GM12878 (cell line): ENCODE data around the gene LOXL3. TPM values are rescaled to one million over a fixed set of nuclear protein-coding genes. Genes with fewer than 3 reads are reported as not detected.

Source experiments
- ATF7 ChIP-seq: fragments of 450-650 bp; IDR thresholded peaks from 2 replicates; pipeline ENCODE4 v1.6.1; 2016; ENCODE audit warnings: low read depth, mild to moderate bottlenecking
- CBX3 ChIP-seq: fragments of 200-600 bp; sonication (generic); IDR thresholded peaks from 2 replicates; pipeline ENCODE4 v1.6.1; 2016; ENCODE audit warnings: low read depth, borderline replicate concordance
- CEBPZ ChIP-seq: fragments of 150-350 bp; IDR thresholded peaks from 2 replicates; pipeline ENCODE4 v1.6.1; 2016; ENCODE audit warnings: low read depth, low read length
- FOS ChIP-seq: IDR thresholded peaks from 3 replicates; pipeline ENCODE4 v1.6.1; 2011; ENCODE audit warnings: borderline replicate concordance; ENCODE audit not compliant: insufficient read length; ENCODE audit errors: extremely low read depth
- HDAC2 ChIP-seq: fragments of 200-600 bp; sonication (generic); IDR thresholded peaks from 2 replicates; pipeline ENCODE4 v1.6.1; 2017
- HDAC6 ChIP-seq: fragments of 200-600 bp; sonication (generic); IDR thresholded peaks from one replicate; pipeline ENCODE4 v1.8.0; 2017; ENCODE audit warnings: antibody characterized with exemption; ENCODE audit not compliant: unreplicated experiment
- IKZF2 ChIP-seq, 2 experiments: fragments of 450-650 bp; IDR thresholded peaks; 2 replicates each; pipeline ENCODE4 v1.6.1; 2017; ENCODE audit warnings: mild to moderate bottlenecking in 2 of 2, moderate library complexity in 2 of 2
- LARP7 ChIP-seq: fragments of 450-650 bp; IDR thresholded peaks from 2 replicates; pipeline ENCODE4 v1.6.1; 2017; ENCODE audit warnings: mild to moderate bottlenecking
- MEF2A ChIP-seq: IDR thresholded peaks from 2 replicates; pipeline ENCODE4 v1.6.1; 2011; ENCODE audit warnings: low read depth, mild to moderate bottlenecking, low read length, moderate library complexity; ENCODE audit not compliant: insufficient read depth
- MTA2 ChIP-seq: fragments of 450-650 bp; IDR thresholded peaks from 2 replicates; pipeline ENCODE4 v1.6.1; 2016; ENCODE audit warnings: low read depth, mild to moderate bottlenecking, moderate library complexity
- PBX3 ChIP-seq: IDR thresholded peaks from 2 replicates; pipeline ENCODE4 v1.6.1; 2011; ENCODE audit warnings: mild to moderate bottlenecking, low read depth, low read length, moderate library complexity; ENCODE audit not compliant: insufficient replicate concordance
- PKNOX1 ChIP-seq: fragments of 450-650 bp; IDR thresholded peaks from 2 replicates; pipeline ENCODE4 v1.6.1; 2016; ENCODE audit warnings: mild to moderate bottlenecking
- POLR2AphosphoS2 ChIP-seq: IDR thresholded peaks from 2 replicates; pipeline ENCODE4 v1.6.1; 2011; ENCODE audit warnings: low read depth, mild to moderate bottlenecking, low read length, improper control_type of control experiment, moderate library complexity
- RBBP5 ChIP-seq: fragments of 200-600 bp; sonication (generic); conservative IDR thresholded peaks from 2 replicates; pipeline ENCODE4 v1.6.1; 2016
- TAF1 ChIP-seq: IDR thresholded peaks from 2 replicates; pipeline ENCODE4 v1.6.1; 2011; ENCODE audit warnings: mild to moderate bottlenecking, low read depth, low read length, borderline replicate concordance
- TCF7 ChIP-seq: IDR thresholded peaks from 2 replicates; pipeline ENCODE4 v1.6.1; 2014; ENCODE audit warnings: antibody characterized with exemption, borderline replicate concordance
- YY1 ChIP-seq: IDR thresholded peaks from 2 replicates; pipeline ENCODE4 v1.6.1; 2011; ENCODE audit warnings: low read depth, mild to moderate bottlenecking, low read length
- ZBED1 ChIP-seq: IDR thresholded peaks from 2 replicates; pipeline ENCODE4 v1.6.1; 2016; ENCODE audit warnings: borderline replicate concordance
- ZNF274 ChIP-seq: IDR thresholded peaks from one replicate; pipeline ENCODE4 v1.8.0; 2011; ENCODE audit not compliant: insufficient read length, insufficient read depth
- polyA plus RNA-seq, 11 experiments: library from polyadenylated mRNA; depleted of rRNA in 4 of 11; unstranded in 6 of 11; stranded (reverse) in 5 of 11; fragments of >200 nt; fragmentation: Nextera tagmentation in 4 of 11; fragmentation: Illumina TruSeq in 1 of 11; extraction: Ambion mirVana in 4 of 11; extraction: Trizol in 1 of 11; gene quantifications; 1 replicate in 1 of 11; 2 replicates in 10 of 11; pipeline versions ENCODE4 v1.2.1 to v1.2.3, GENCODE V29; 2011 to 2016; ENCODE audit warnings: inconsistent platforms in 2 of 11, missing spikeins in 2 of 11, low read depth in 1 of 11
- total RNA-seq, 4 experiments: library from RNA; depleted of rRNA in 3 of 4; stranded (reverse); fragments of >200 nt in 3 of 4; fragmentation: Illumina TruSeq in 1 of 4; extraction: Trizol in 1 of 4; gene quantifications; 2 replicates each; pipeline versions ENCODE4 v1.2.1 to v1.2.3, GENCODE V29; 2013 to 2021
- TF ChIP-seq, protein P1 (sequence below): fragments of 450-650 bp; IDR thresholded peaks from 2 replicates; pipeline ENCODE4 v1.6.1; 2014; ENCODE audit warnings: mild to moderate bottlenecking

LOXL3 gene
- total and polyA plus RNA-seq, 10 of the 15 experiments (the other 5 are each of a cell fraction or from before 2014, with no cell fraction given): 6.2 to 40.9 (median 23.3) TPM

- no peak for TF ChIP-seq ZBED1
- no peak for TF ChIP-seq POLR2AphosphoS2
- peak; percentile 64; the same call in 1 of the 2 replicates for TF ChIP-seq PKNOX1
- no peak for TF ChIP-seq LARP7
- TF ChIP-seq TCF7: no peak
- TF ChIP-seq RBBP5: no peak
- no peak for TF ChIP-seq CEBPZ
- no peak for TF ChIP-seq CBX3
- TF ChIP-seq YY1: peak; percentile 10; the same call in 1 of the 2 replicates
- no peak for TF ChIP-seq ZNF274
- TF ChIP-seq MTA2: no peak; the same call in 1 of the 2 replicates
- TF ChIP-seq, protein P1, sequence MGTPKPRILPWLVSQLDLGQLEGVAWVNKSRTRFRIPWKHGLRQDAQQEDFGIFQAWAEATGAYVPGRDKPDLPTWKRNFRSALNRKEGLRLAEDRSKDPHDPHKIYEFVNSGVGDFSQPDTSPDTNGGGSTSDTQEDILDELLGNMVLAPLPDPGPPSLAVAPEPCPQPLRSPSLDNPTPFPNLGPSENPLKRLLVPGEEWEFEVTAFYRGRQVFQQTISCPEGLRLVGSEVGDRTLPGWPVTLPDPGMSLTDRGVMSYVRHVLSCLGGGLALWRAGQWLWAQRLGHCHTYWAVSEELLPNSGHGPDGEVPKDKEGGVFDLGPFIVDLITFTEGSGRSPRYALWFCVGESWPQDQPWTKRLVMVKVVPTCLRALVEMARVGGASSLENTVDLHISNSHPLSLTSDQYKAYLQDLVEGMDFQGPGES: no peak
- no peak for TF ChIP-seq MEF2A
- peak; percentile 36 to 44; a peak in 3 of 4 replicates for TF ChIP-seq IKZF2 (IDR thresholded peaks at IDR 0.05)
- no peak for TF ChIP-seq ATF7
- TF ChIP-seq HDAC6: no peak
- TF ChIP-seq HDAC2: no peak
- no peak for TF ChIP-seq PBX3
- TF ChIP-seq TAF1: peak; percentile 11; the same call in 1 of the 2 replicates
- TF ChIP-seq FOS: no peak
These were observed 50.8 kb downstream of the LOXL3 start (continued) for GRCh38 chr2:74502720-74503505.
